Pons (tissue), 1 donor: Measurements from ENCODE around the gene PARD3B.

Source experiments
- DNase-seq: peaks from one replicate; pipeline ENCODE4 v3.0.0-alpha.2; 2016; ENCODE audit warnings: low spot score

The PARD3B gene

GRCh38 chr2:205054789-205055188, 509.5 kb downstream of the PARD3B start:
- DNase-seq = no peak

- DNase-seq = no peak
Observed at GRCh38 chr2:205055251-205055650, 510.0 kb downstream of the PARD3B start.

- DNase-seq = no peak
Observed at GRCh38 chr2:205056151-205056561, 510.9 kb downstream of the PARD3B start.

- DNase-seq = no peak
Observed at GRCh38 chr2:205058409-205058808, 513.1 kb downstream of the PARD3B start.

- no peak for DNase-seq
Observed at GRCh38 chr2:205060269-205060668, 515.0 kb downstream of the PARD3B start.

- no peak for DNase-seq
Observed at GRCh38 chr2:205066081-205066480, 520.8 kb downstream of the PARD3B start.

- DNase-seq = no peak
Observed at GRCh38 chr2:205069928-205070327, 524.7 kb downstream of the PARD3B start.

- DNase-seq = no peak
Observed at GRCh38 chr2:205070889-205071288, 525.6 kb downstream of the PARD3B start.

- no peak for DNase-seq
Observed at GRCh38 chr2:205073433-205074020, 528.3 kb downstream of the PARD3B start.

GRCh38 chr2:205076405-205076804, 531.1 kb downstream of the PARD3B start:
- no peak for DNase-seq

- DNase-seq = no peak
Observed at GRCh38 chr2:205077159-205077558, 531.9 kb downstream of the PARD3B start.

GRCh38 chr2:205078762-205079161, 533.5 kb downstream of the PARD3B start:
- DNase-seq = no peak

GRCh38 chr2:205079173-205079572, 533.9 kb downstream of the PARD3B start:
- no peak for DNase-seq

- DNase-seq = no peak
Observed at GRCh38 chr2:205086662-205087061, 541.4 kb downstream of the PARD3B start.

- DNase-seq = no peak
Observed at GRCh38 chr2:205087862-205088261, 542.6 kb downstream of the PARD3B start.

- DNase-seq = no peak
Observed at GRCh38 chr2:205089958-205090357, 544.7 kb downstream of the PARD3B start.

- no peak for DNase-seq
Observed at GRCh38 chr2:205091411-205091810, 546.1 kb downstream of the PARD3B start.

GRCh38 chr2:205094031-205094430, 548.8 kb downstream of the PARD3B start:
- DNase-seq = no peak

- DNase-seq = no peak
Observed at GRCh38 chr2:205103699-205104098, 558.4 kb downstream of the PARD3B start.

- DNase-seq = no peak
Observed at GRCh38 chr2:205107810-205108209, 562.5 kb downstream of the PARD3B start.

- DNase-seq = no peak
Observed at GRCh38 chr2:205115511-205115910, 570.2 kb downstream of the PARD3B start.

GRCh38 chr2:205117125-205117524, 571.9 kb downstream of the PARD3B start:
- no peak for DNase-seq

GRCh38 chr2:205119136-205119535, 573.9 kb downstream of the PARD3B start:
- no peak for DNase-seq

- DNase-seq = no peak
Observed at GRCh38 chr2:205128726-205129125, 583.5 kb downstream of the PARD3B start.

- peak; percentile 8 for DNase-seq
Observed at GRCh38 chr2:205129531-205129930, 584.3 kb downstream of the PARD3B start.
